ENCODE results near the gene TUBAL3. TPM values are rescaled to one million over a fixed set of nuclear protein-coding genes. Genes with fewer than 3 reads are reported as not detected.

Gene TUBAL3
- polyA plus RNA-seq, 1 donor (not counting 4 experiments of a cell fraction or from before 2014, with no cell fraction given), result 2.6 TPM

DNA sequence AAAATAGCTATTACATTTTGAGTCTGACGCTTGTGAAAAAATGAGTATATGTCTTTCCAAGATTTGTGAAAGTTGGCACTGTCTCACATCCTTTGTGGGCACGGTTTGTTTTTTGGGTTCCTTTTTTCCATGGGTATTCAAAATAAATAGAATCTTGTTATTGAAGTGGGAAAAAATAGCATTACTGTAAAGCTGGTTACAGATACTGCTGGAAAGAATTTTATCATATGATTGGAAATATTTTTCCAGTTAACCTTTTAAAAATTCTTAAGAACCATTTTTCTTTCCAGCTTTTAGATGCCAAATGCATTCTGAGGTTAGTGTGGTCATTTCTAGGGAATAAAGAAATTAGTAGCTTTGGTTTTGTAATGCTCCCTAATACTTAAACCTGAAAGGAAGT lies 19.1 kb upstream of the TUBAL3 start:
- Histone ChIP-seq H4K20me1 (ENCODE audit: control insufficient read depth, extremely low read depth, insufficient read depth, low read length) (no peaks in the 10 kb centered on the region), H3K79me2 (ENCODE audit: control insufficient read depth, insufficient read depth, low read length) (peaks cover 67% of the 10 kb centered on the region), H3K27me3 (ENCODE audit: control insufficient read depth, extremely low read depth, insufficient read depth, low read length) (no peaks in the 10 kb centered on the region), H3K36me3 (ENCODE audit: control insufficient read depth in 2 of 2, extremely low read depth in 1 of 2, insufficient read depth in 2 of 2, low read length in 2 of 2) (no peaks in the 10 kb centered on the region), H2AFZ (ENCODE audit: control insufficient read depth, low read length) (no peak overlapping the region), H3K4me3 (ENCODE audit: control insufficient read depth in 2 of 3, extremely low read depth in 1 of 3, insufficient read depth in 2 of 3, low read depth in 1 of 3, low read length in 3 of 3) (no peak overlapping the region), H3K9ac (ENCODE audit: control insufficient read depth, extremely low read depth, insufficient read depth, low read length) (no peak overlapping the region), H3K27ac (ENCODE audit: control insufficient read depth, insufficient read depth, low read length) (no peak overlapping the region), H3K4me2 (ENCODE audit: control insufficient read depth, extremely low read depth, insufficient read depth, low read depth, low read length) (no peak overlapping the region), H3K9me1 (ENCODE audit: control insufficient read depth, extremely low read depth, insufficient read depth, low read length) (no peaks in the 10 kb centered on the region), H3K4me1 (ENCODE audit: control insufficient read depth, extremely low read depth, insufficient read depth, low read length) (no peaks in the 10 kb centered on the region), H3K9me3 (ENCODE audit: control insufficient read depth, low read depth, low read length) (no peaks in the 10 kb centered on the region)
- dilution Hi-C loops (cut with MboI; ENCODE audit: extremely low pct_ligation_motif_present, low sequenced_read_pairs), result no loop called here
- no peak for TF ChIP-seq EZH2 (IDR thresholded peaks at IDR 0.05; ENCODE audit: low read length)
- TF ChIP-seq, protein P1, sequence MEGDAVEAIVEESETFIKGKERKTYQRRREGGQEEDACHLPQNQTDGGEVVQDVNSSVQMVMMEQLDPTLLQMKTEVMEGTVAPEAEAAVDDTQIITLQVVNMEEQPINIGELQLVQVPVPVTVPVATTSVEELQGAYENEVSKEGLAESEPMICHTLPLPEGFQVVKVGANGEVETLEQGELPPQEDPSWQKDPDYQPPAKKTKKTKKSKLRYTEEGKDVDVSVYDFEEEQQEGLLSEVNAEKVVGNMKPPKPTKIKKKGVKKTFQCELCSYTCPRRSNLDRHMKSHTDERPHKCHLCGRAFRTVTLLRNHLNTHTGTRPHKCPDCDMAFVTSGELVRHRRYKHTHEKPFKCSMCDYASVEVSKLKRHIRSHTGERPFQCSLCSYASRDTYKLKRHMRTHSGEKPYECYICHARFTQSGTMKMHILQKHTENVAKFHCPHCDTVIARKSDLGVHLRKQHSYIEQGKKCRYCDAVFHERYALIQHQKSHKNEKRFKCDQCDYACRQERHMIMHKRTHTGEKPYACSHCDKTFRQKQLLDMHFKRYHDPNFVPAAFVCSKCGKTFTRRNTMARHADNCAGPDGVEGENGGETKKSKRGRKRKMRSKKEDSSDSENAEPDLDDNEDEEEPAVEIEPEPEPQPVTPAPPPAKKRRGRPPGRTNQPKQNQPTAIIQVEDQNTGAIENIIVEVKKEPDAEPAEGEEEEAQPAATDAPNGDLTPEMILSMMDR (optimal IDR thresholded peaks at IDR 0.05 in 1 of 3, IDR thresholded peaks at IDR 0.05 in 1 of 3, conservative IDR thresholded peaks at IDR 0.05 in 1 of 3; ENCODE audit: extremely low read depth in 1 of 3, insufficient read depth in 2 of 3, low read length in 3 of 3), result no peak
- DNase-seq (ENCODE audit: low read depth, low spot score) (no peak), FAIRE-seq (no peak)

DNA sequence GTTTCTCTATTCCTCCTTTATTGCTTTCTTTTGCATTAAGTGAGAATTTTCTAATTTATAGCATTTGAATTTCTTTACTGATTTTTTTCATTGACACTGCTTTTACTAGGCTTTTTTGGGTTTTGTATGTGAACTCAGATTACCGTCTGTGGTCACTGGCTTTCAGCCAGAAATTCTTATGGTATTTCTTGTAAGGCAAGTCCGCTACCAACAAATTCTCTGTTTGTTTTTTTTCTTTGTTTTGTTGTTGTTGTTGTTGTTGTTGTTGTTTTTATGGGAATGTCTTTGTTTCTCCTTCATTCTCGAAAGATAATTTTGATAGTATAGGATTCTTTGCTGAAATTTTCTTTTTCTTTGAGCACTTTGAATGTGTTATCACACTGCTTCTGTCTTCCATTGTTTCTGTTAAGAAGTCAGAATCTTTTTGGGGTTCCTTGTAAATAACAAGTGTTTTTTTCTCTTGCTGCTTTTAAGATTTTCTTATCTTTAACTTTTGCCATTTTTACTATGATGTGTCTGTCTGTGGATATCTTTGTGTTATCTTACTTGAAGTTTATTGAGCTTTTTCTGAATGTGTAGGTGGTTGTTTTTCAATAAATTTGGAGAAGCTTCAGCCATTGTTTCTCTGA lies 15.0 kb upstream of the TUBAL3 start:
- DNase-seq (ENCODE audit: low read depth, low spot score) (no peak), FAIRE-seq (no peak)
- Histone ChIP-seq H3K4me1 (ENCODE audit: control insufficient read depth, extremely low read depth, insufficient read depth, low read length) (peaks cover 3% of the 10 kb centered on the region), H3K4me3 (ENCODE audit: control insufficient read depth in 2 of 3, extremely low read depth in 1 of 3, insufficient read depth in 2 of 3, low read depth in 1 of 3, low read length in 3 of 3) (no peak overlapping the region), H3K4me2 (ENCODE audit: control insufficient read depth, extremely low read depth, insufficient read depth, low read depth, low read length) (no peak overlapping the region), H4K20me1 (ENCODE audit: control insufficient read depth, extremely low read depth, insufficient read depth, low read length) (no peaks in the 10 kb centered on the region), H3K79me2 (ENCODE audit: control insufficient read depth, insufficient read depth, low read length) (peaks cover 95% of the 10 kb centered on the region), H3K36me3 (ENCODE audit: control insufficient read depth in 2 of 2, extremely low read depth in 1 of 2, insufficient read depth in 2 of 2, low read length in 2 of 2) (no peaks in the 10 kb centered on the region), H3K9me3 (ENCODE audit: control insufficient read depth, low read depth, low read length) (no peaks in the 10 kb centered on the region), H2AFZ (ENCODE audit: control insufficient read depth, low read length) (no peak overlapping the region), H3K27ac (ENCODE audit: control insufficient read depth, insufficient read depth, low read length) (no peak overlapping the region), H3K9ac (ENCODE audit: control insufficient read depth, extremely low read depth, insufficient read depth, low read length) (no peak overlapping the region), H3K27me3 (ENCODE audit: control insufficient read depth, extremely low read depth, insufficient read depth, low read length) (no peaks in the 10 kb centered on the region), H3K9me1 (ENCODE audit: control insufficient read depth, extremely low read depth, insufficient read depth, low read length) (no peaks in the 10 kb centered on the region)
- no peak for TF ChIP-seq EZH2 (IDR thresholded peaks at IDR 0.05; ENCODE audit: low read length)
- TF ChIP-seq, protein P1 (optimal IDR thresholded peaks at IDR 0.05 in 1 of 3, IDR thresholded peaks at IDR 0.05 in 1 of 3, conservative IDR thresholded peaks at IDR 0.05 in 1 of 3; ENCODE audit: extremely low read depth in 1 of 3, insufficient read depth in 2 of 3, low read length in 3 of 3), result no peak
- dilution Hi-C loops (cut with MboI; ENCODE audit: extremely low pct_ligation_motif_present, low sequenced_read_pairs), result no loop called here
